Glomerular visceral epithelial cell (primary cell): ENCODE results near the gene TDP1.

Experiments
- DNase-seq: peaks from one replicate; pipeline ENCODE4 v3.0.0-alpha.2; 2016; ENCODE audit errors: extremely low spot score

Gene TDP1

GRCh38 chr14:89941830-89942377 is 13.8 kb upstream of the TDP1 start:
- DNase-seq: no peak

GRCh38 chr14:89947344-89947743 is 8.4 kb upstream of the TDP1 start:
- no peak for DNase-seq

GRCh38 chr14:89952576-89952975 is 3.2 kb upstream of the TDP1 start:
- no peak for DNase-seq

- no peak for DNase-seq
Measured at GRCh38 chr14:89953602-89954001, 2.1 kb upstream of the TDP1 start.

GRCh38 chr14:89954070-89955021 is 1.4 kb upstream of the TDP1 start, which contains the start of gene EFCAB11:
Gene EFCAB11, minus strand, starts transcription at chr14:89954730. Its CDS starts 70 bp downstream, at chr14:89954660.
- peak; percentile 99 for DNase-seq

- DNase-seq: no peak
Measured at GRCh38 chr14:89955022-89955744, 544 bp upstream of the TDP1 start.

GRCh38 chr14:89956661-89957009 is 908 bp downstream of the TDP1 start:
- DNase-seq: no peak

GRCh38 chr14:89957376-89957775 is 1.6 kb downstream of the TDP1 start:
- no peak for DNase-seq

GRCh38 chr14:89957791-89958190 is 2.1 kb downstream of the TDP1 start:
- DNase-seq: no peak

GRCh38 chr14:89958966-89959365 is 3.2 kb downstream of the TDP1 start:
- no peak for DNase-seq

GRCh38 chr14:89959853-89960445 is 4.2 kb downstream of the TDP1 start:
- DNase-seq: no peak

GRCh38 chr14:89960914-89961313 is 5.2 kb downstream of the TDP1 start:
- DNase-seq: no peak

- DNase-seq: no peak
Measured at GRCh38 chr14:89963288-89963978, 7.7 kb downstream of the TDP1 start.

- DNase-seq: no peak
Measured at GRCh38 chr14:89965839-89966238, 10.1 kb downstream of the TDP1 start.

- peak; percentile 62 for DNase-seq
Measured at GRCh38 chr14:89973234-89973823, 17.6 kb downstream of the TDP1 start.

GRCh38 chr14:89977668-89978067 is 21.9 kb downstream of the TDP1 start:
- no peak for DNase-seq

GRCh38 chr14:89978656-89979055 is 22.9 kb downstream of the TDP1 start:
- DNase-seq: no peak

GRCh38 chr14:89983375-89983774 is 27.6 kb downstream of the TDP1 start:
- no peak for DNase-seq

GRCh38 chr14:89986462-89987160 is 30.9 kb downstream of the TDP1 start:
- no peak for DNase-seq

GRCh38 chr14:89987161-89987475 is 31.4 kb downstream of the TDP1 start:
- DNase-seq: no peak

GRCh38 chr14:89988787-89989186 is 33.1 kb downstream of the TDP1 start:
- no peak for DNase-seq
